ENCODE results near the gene PEX11G.

GRCh38 chr19:7509625-7510024 is 20.8 kb upstream of the PEX11G start:
- TF ChIP-seq POLR2A (IDR thresholded peaks at IDR 0.05; ENCODE audit: low read length), result no peak
- TF ChIP-seq RARB (CRISPR knock-in tag; IDR thresholded peaks at IDR 0.05), result no peak
- no peak for TF ChIP-seq CEBPB (IDR thresholded peaks at IDR 0.05)
- no peak for TF ChIP-seq CTCF (IDR thresholded peaks at IDR 0.05)
- no peak for TF ChIP-seq RAD21 (conservative IDR thresholded peaks at IDR 0.05 in 1 of 2, IDR thresholded peaks at IDR 0.05 in 1 of 2)
- no peak for TF ChIP-seq RNF2 (IDR thresholded peaks at IDR 0.05; ENCODE audit: borderline replicate concordance, low read depth)
- TF ChIP-seq RFX5 (IDR thresholded peaks at IDR 0.05), result no peak
- TF ChIP-seq CBX2 (IDR thresholded peaks at IDR 0.05; ENCODE audit: borderline replicate concordance, low read depth), result no peak
- TF ChIP-seq EP300 (IDR thresholded peaks at IDR 0.05), result no peak
